ENCODE results near the gene TAF4.

DNA sequence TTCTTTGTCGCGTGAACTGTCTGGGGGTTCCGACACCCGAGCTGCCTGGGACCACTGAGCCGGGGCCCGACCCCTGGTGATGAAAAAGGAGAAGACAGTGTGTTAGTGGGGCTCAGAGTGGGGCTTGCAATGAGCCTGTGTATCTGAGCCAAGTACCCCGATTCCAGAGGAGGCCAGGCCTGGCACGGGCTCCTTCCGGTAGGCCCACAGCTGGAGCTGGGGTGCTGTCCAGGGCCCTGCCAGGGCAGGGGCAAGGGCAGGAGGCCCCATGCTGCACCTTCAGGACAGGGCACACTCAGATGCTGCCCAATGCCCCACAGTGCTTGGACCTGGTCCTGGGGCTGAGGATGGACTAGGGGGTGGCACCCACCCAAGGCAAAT, 89.4 kb downstream of the TAF4 start:
- no peak for TF ChIP-seq POLR2A (IDR thresholded peaks at IDR 0.05; ENCODE audit: low read length)
- TF ChIP-seq GATA1 (IDR thresholded peaks at IDR 0.05; ENCODE audit: low read depth, low read length), result no peak
